ENCODE results near the gene CADPS.

- TF ChIP-seq CTCF (conservative IDR thresholded peaks at IDR 0.05) (no peak), ZFX (IDR thresholded peaks at IDR 0.05) (no peak)
These were observed 438.4 kb downstream of the CADPS start for GRCh38 chr3:62436785-62437184.
